ENCODE measurements around the gene TBL1XR1.

Gene TBL1XR1

GRCh38 chr3:177107461-177108239, 89.6 kb downstream of the TBL1XR1 start:
- H3K27ac ChIP-seq (ENCODE audit: low read length): no peak overlapping the region
- H3K9me3 ChIP-seq (ENCODE audit: control insufficient read depth in 2 of 2, low read length in 2 of 2): no peaks in the 10 kb centered on the region
- no peaks in the 10 kb centered on the region for H3K36me3 ChIP-seq (ENCODE audit: control insufficient read depth in 2 of 2, insufficient read depth in 2 of 2, low read length in 2 of 2)
- no peaks in the 10 kb centered on the region for H3K4me1 ChIP-seq (ENCODE audit: control insufficient read depth, insufficient read depth, low read length)
- H3K9ac ChIP-seq (ENCODE audit: low read length in 2 of 2): no peak overlapping the region
- no peak overlapping the region for H3K4me3 ChIP-seq (ENCODE audit: low read length in 2 of 2)
- no peaks in the 10 kb centered on the region for H3K27me3 ChIP-seq (ENCODE audit: control insufficient read depth in 1 of 2, insufficient read depth in 2 of 2, low read length in 2 of 2)

- Histone ChIP-seq H3K9me3 (ENCODE audit: control insufficient read depth in 2 of 2, low read length in 2 of 2) (no peaks in the 10 kb centered on the region), H3K4me1 (ENCODE audit: control insufficient read depth, insufficient read depth, low read length) (no peaks in the 10 kb centered on the region), H3K36me3 (ENCODE audit: control insufficient read depth in 2 of 2, insufficient read depth in 2 of 2, low read length in 2 of 2) (no peaks in the 10 kb centered on the region), H3K4me3 (ENCODE audit: low read length in 2 of 2) (no peak overlapping the region), H3K9ac (ENCODE audit: low read length in 2 of 2) (no peak overlapping the region), H3K27me3 (ENCODE audit: control insufficient read depth in 1 of 2, insufficient read depth in 2 of 2, low read length in 2 of 2) (no peaks in the 10 kb centered on the region), H3K27ac (ENCODE audit: low read length) (no peak overlapping the region)
These were observed 90.7 kb downstream of the TBL1XR1 start for GRCh38 chr3:177106594-177106993.

- Histone ChIP-seq H3K4me3 (ENCODE audit: low read length in 2 of 2) (no peak overlapping the region), H3K27me3 (ENCODE audit: control insufficient read depth in 1 of 2, insufficient read depth in 2 of 2, low read length in 2 of 2) (no peaks in the 10 kb centered on the region), H3K27ac (ENCODE audit: low read length) (no peak overlapping the region), H3K4me1 (ENCODE audit: control insufficient read depth, insufficient read depth, low read length) (no peaks in the 10 kb centered on the region), H3K36me3 (ENCODE audit: control insufficient read depth in 2 of 2, insufficient read depth in 2 of 2, low read length in 2 of 2) (no peaks in the 10 kb centered on the region), H3K9ac (ENCODE audit: low read length in 2 of 2) (no peak overlapping the region), H3K9me3 (ENCODE audit: control insufficient read depth in 2 of 2, low read length in 2 of 2) (no peaks in the 10 kb centered on the region)
These were observed 91.1 kb downstream of the TBL1XR1 start for GRCh38 chr3:177106184-177106583.

- no peaks in the 10 kb centered on the region for H3K27me3 ChIP-seq (ENCODE audit: control insufficient read depth in 1 of 2, insufficient read depth in 2 of 2, low read length in 2 of 2)
- H3K4me1 ChIP-seq (ENCODE audit: control insufficient read depth, insufficient read depth, low read length): no peaks in the 10 kb centered on the region
- H3K9ac ChIP-seq (ENCODE audit: low read length in 2 of 2): no peak overlapping the region
- H3K36me3 ChIP-seq (ENCODE audit: control insufficient read depth in 2 of 2, insufficient read depth in 2 of 2, low read length in 2 of 2): no peaks in the 10 kb centered on the region
- no peak overlapping the region for H3K4me3 ChIP-seq (ENCODE audit: low read length in 2 of 2)
- H3K27ac ChIP-seq (ENCODE audit: low read length): no peak overlapping the region
- no peaks in the 10 kb centered on the region for H3K9me3 ChIP-seq (ENCODE audit: control insufficient read depth in 2 of 2, low read length in 2 of 2)
These were observed 91.7 kb downstream of the TBL1XR1 start for GRCh38 chr3:177105623-177106022.

- no peak overlapping the region for H3K9ac ChIP-seq (ENCODE audit: low read length in 2 of 2)
- no peaks in the 10 kb centered on the region for H3K36me3 ChIP-seq (ENCODE audit: control insufficient read depth in 2 of 2, insufficient read depth in 2 of 2, low read length in 2 of 2)
- no peaks in the 10 kb centered on the region for H3K9me3 ChIP-seq (ENCODE audit: control insufficient read depth in 2 of 2, low read length in 2 of 2)
- H3K4me1 ChIP-seq (ENCODE audit: control insufficient read depth, insufficient read depth, low read length): no peaks in the 10 kb centered on the region
- no peak overlapping the region for H3K27ac ChIP-seq (ENCODE audit: low read length)
- H3K27me3 ChIP-seq (ENCODE audit: control insufficient read depth in 1 of 2, insufficient read depth in 2 of 2, low read length in 2 of 2): no peaks in the 10 kb centered on the region
- no peak overlapping the region for H3K4me3 ChIP-seq (ENCODE audit: low read length in 2 of 2)
These were observed 92.8 kb downstream of the TBL1XR1 start for GRCh38 chr3:177104299-177104992.

- Histone ChIP-seq H3K27ac (ENCODE audit: low read length) (no peak overlapping the region), H3K4me3 (ENCODE audit: low read length in 2 of 2) (no peak overlapping the region), H3K27me3 (ENCODE audit: control insufficient read depth in 1 of 2, insufficient read depth in 2 of 2, low read length in 2 of 2) (no peaks in the 10 kb centered on the region), H3K4me1 (ENCODE audit: control insufficient read depth, insufficient read depth, low read length) (no peaks in the 10 kb centered on the region), H3K9ac (ENCODE audit: low read length in 2 of 2) (no peak overlapping the region), H3K9me3 (ENCODE audit: control insufficient read depth in 2 of 2, low read length in 2 of 2) (no peaks in the 10 kb centered on the region), H3K36me3 (ENCODE audit: control insufficient read depth in 2 of 2, insufficient read depth in 2 of 2, low read length in 2 of 2) (no peaks in the 10 kb centered on the region)
These were observed 94.7 kb downstream of the TBL1XR1 start for GRCh38 chr3:177102553-177102952.

GRCh38 chr3:177098551-177098950, 98.7 kb downstream of the TBL1XR1 start:
- no peaks in the 10 kb centered on the region for H3K4me1 ChIP-seq (ENCODE audit: control insufficient read depth, insufficient read depth, low read length)
- peaks cover 0 to 3% of the 10 kb centered on the region in 2 donors for H3K9me3 ChIP-seq (ENCODE audit: control insufficient read depth in 2 of 2, low read length in 2 of 2)
- no peak overlapping the region for H3K9ac ChIP-seq (ENCODE audit: low read length in 2 of 2)
- no peaks in the 10 kb centered on the region for H3K27me3 ChIP-seq (ENCODE audit: control insufficient read depth in 1 of 2, insufficient read depth in 2 of 2, low read length in 2 of 2)
- no peak overlapping the region for H3K4me3 ChIP-seq (ENCODE audit: low read length in 2 of 2)
- no peaks in the 10 kb centered on the region for H3K36me3 ChIP-seq (ENCODE audit: control insufficient read depth in 2 of 2, insufficient read depth in 2 of 2, low read length in 2 of 2)
- H3K27ac ChIP-seq (ENCODE audit: low read length): no peak overlapping the region

GRCh38 chr3:177096615-177097014, 100.7 kb downstream of the TBL1XR1 start:
- no peak overlapping the region for H3K27ac ChIP-seq (ENCODE audit: low read length)
- H3K27me3 ChIP-seq (ENCODE audit: control insufficient read depth in 1 of 2, insufficient read depth in 2 of 2, low read length in 2 of 2): no peaks in the 10 kb centered on the region
- no peaks in the 10 kb centered on the region for H3K4me1 ChIP-seq (ENCODE audit: control insufficient read depth, insufficient read depth, low read length)
- H3K36me3 ChIP-seq (ENCODE audit: control insufficient read depth in 2 of 2, insufficient read depth in 2 of 2, low read length in 2 of 2): no peaks in the 10 kb centered on the region
- no peak overlapping the region for H3K4me3 ChIP-seq (ENCODE audit: low read length in 2 of 2)
- H3K9me3 ChIP-seq (ENCODE audit: control insufficient read depth in 2 of 2, low read length in 2 of 2): peaks cover 0 to 3% of the 10 kb centered on the region in 2 donors
- no peak overlapping the region for H3K9ac ChIP-seq (ENCODE audit: low read length in 2 of 2)

GRCh38 chr3:177093966-177094365, 103.3 kb downstream of the TBL1XR1 start:
- no peaks in the 10 kb centered on the region for H3K27me3 ChIP-seq (ENCODE audit: control insufficient read depth in 1 of 2, insufficient read depth in 2 of 2, low read length in 2 of 2)

GRCh38 chr3:177089901-177090300, 107.4 kb downstream of the TBL1XR1 start:
- Histone ChIP-seq H3K4me1 (ENCODE audit: control insufficient read depth, insufficient read depth, low read length) (peaks cover 6% of the 10 kb centered on the region), H3K4me3 (ENCODE audit: low read length in 2 of 2) (no peak overlapping the region), H3K9me3 (ENCODE audit: control insufficient read depth in 2 of 2, low read length in 2 of 2) (peaks cover 0 to 3% of the 10 kb centered on the region in 2 donors), H3K36me3 (ENCODE audit: control insufficient read depth in 2 of 2, insufficient read depth in 2 of 2, low read length in 2 of 2) (no peaks in the 10 kb centered on the region), H3K27me3 (ENCODE audit: control insufficient read depth in 1 of 2, insufficient read depth in 2 of 2, low read length in 2 of 2) (no peaks in the 10 kb centered on the region), H3K27ac (ENCODE audit: low read length) (no peak overlapping the region), H3K9ac (ENCODE audit: low read length in 2 of 2) (no peak overlapping the region)

More at GRCh38 chr3:177093966-177094365, 103.3 kb downstream of the TBL1XR1 start:
- Histone ChIP-seq H3K9me3 (ENCODE audit: control insufficient read depth in 2 of 2, low read length in 2 of 2) (peaks cover 0 to 3% of the 10 kb centered on the region in 2 donors), H3K27ac (ENCODE audit: low read length) (no peak overlapping the region), H3K4me1 (ENCODE audit: control insufficient read depth, insufficient read depth, low read length) (peaks cover 3% of the 10 kb centered on the region), H3K36me3 (ENCODE audit: control insufficient read depth in 2 of 2, insufficient read depth in 2 of 2, low read length in 2 of 2) (no peaks in the 10 kb centered on the region), H3K9ac (ENCODE audit: low read length in 2 of 2) (no peak overlapping the region), H3K4me3 (ENCODE audit: low read length in 2 of 2) (no peak overlapping the region)

GRCh38 chr3:177089110-177089509, 108.2 kb downstream of the TBL1XR1 start:
- H3K9ac ChIP-seq (ENCODE audit: low read length in 2 of 2): no peak overlapping the region
- no peak overlapping the region for H3K4me3 ChIP-seq (ENCODE audit: low read length in 2 of 2)
- no peaks in the 10 kb centered on the region for H3K27me3 ChIP-seq (ENCODE audit: control insufficient read depth in 1 of 2, insufficient read depth in 2 of 2, low read length in 2 of 2)
- H3K36me3 ChIP-seq (ENCODE audit: control insufficient read depth in 2 of 2, insufficient read depth in 2 of 2, low read length in 2 of 2): no peaks in the 10 kb centered on the region
- no peaks in the 10 kb centered on the region for H3K9me3 ChIP-seq (ENCODE audit: control insufficient read depth in 2 of 2, low read length in 2 of 2)
- peaks cover 6% of the 10 kb centered on the region for H3K4me1 ChIP-seq (ENCODE audit: control insufficient read depth, insufficient read depth, low read length)
- H3K27ac ChIP-seq (ENCODE audit: low read length): no peak overlapping the region
